ENCODE measurements around the gene TSPOAP1. TPM values are rescaled to one million over a fixed set of nuclear protein-coding genes. Genes with fewer than 3 reads are reported as not detected.
A peak's percentile ranks its signal among the peaks of the same experiment; 100 is the strongest.

TSPOAP1 gene
- total RNA-seq, 1 donor from 2014 or later = 0.16 TPM

DNA sequence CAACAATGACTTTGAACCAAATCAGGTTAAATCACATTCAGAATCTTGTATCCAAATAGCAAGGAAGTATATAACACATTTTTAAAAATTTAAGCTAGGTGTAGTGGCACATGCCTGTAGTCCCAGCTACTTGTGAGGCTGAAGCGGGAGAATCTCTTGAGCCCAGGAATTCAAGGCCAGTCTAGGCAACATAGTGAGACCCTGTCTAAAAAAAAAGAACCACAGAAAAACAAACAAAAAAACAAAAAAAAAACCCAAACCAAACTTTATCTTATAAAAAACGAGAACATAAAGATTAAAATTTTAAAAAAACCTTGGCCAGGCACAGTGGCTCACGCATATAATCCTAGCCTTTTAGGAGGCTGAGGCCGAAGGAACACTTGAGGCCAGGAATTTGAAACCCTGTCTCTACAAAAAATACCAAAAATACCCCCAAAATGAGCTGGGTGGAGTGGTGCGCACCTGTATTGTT lies 11.8 kb upstream of the TSPOAP1 start:
- DNase-seq (ENCODE audit: low read depth) = no peak

DNA sequence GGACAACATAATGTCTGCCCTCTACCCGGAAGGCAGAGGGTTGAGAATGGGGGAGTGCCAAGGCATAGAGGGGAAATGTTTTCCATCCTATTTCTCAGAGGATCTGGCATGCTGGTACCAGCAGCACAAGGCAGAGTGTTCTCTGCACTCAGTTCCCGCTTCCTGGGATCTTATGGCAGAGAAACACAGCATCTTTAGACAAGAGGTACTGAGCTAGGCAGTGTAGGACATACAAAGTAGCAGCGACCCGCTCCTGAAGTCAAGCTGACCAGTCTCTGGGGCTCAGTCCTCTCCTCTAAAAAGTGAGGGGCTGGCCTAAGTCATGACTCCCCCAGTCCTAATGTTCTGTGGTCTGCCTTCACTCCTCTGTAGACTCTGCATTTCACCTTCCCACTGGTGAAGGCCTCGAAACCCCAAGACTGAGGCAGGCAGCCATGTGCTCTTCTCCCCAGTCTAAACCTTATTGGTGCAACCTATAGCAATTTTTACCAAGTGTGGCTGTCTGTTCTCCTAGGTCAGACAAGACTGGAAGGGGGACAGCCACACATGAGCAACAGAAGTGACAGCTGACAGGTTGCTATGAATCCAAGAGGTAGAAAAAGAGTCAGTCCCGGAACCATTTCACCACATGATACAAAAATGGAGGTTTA lies 11.3 kb upstream of the TSPOAP1 start:
- DNase-seq (ENCODE audit: low read depth) = no peak

DNA sequence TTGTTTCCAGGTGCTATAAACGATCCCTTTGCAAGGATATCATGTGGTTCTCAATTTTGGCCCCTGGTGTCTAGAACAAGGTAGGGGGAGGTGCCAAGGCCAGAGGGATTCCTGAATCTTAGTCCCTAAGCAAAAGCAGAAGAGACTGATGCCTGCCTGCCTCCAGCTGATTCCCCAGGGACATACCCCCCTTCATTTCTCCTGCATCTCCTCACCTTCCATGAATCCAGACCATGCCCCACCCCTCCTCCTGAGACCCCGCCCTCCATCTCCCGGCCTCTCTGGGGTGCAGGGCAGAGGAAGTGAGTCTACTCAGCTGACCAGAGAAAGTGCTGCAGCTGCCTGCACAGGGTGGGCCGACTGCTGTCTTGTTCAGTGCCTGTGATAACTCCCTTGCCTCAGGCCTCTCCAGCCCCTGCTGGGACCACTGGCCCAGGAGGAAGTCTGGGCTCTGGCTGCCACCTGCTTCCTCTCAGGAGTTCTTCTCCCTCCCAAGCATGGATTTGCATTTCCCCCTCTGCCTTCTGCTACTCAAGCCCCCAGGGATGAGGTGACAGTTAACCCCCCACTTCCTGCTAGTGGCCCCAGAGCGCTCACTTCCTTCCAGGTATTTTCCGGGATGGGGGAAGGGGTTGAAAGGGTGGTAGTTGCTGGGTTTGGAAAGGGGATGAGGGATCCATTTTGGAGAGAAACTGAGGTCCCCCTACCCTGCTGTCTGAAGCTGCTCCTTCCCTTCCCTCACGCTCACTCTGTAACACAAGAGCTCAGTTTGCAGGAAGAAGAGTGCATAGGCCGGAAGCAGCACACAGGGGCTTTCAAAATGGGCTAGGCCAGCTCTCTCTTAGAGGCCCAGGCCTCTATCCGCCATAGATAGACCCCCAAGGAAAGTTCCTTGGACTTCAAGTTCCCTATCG lies 10.5 kb upstream of the TSPOAP1 start:
- peak; percentile 56 for DNase-seq (ENCODE audit: low read depth)

DNA sequence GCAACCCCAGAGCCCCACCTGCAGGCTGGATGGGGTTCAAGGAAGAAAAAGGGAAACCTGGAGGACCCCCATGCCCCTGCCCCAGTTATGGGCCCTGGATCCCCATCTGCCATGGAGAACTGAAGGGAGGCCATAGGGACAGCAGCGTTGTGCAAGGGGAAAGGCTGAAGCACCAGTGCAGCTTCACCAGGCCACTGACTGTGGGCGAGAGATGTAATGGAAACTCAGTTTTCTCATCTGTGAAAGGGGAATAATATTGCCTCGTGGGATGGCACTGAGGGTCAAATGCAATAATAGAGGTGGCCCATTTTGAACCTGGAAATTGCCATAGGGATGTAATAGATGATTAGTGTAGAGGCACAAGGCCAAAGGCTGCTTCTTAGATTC lies 9.9 kb upstream of the TSPOAP1 start:
- DNase-seq (ENCODE audit: low read depth) = no peak

DNA sequence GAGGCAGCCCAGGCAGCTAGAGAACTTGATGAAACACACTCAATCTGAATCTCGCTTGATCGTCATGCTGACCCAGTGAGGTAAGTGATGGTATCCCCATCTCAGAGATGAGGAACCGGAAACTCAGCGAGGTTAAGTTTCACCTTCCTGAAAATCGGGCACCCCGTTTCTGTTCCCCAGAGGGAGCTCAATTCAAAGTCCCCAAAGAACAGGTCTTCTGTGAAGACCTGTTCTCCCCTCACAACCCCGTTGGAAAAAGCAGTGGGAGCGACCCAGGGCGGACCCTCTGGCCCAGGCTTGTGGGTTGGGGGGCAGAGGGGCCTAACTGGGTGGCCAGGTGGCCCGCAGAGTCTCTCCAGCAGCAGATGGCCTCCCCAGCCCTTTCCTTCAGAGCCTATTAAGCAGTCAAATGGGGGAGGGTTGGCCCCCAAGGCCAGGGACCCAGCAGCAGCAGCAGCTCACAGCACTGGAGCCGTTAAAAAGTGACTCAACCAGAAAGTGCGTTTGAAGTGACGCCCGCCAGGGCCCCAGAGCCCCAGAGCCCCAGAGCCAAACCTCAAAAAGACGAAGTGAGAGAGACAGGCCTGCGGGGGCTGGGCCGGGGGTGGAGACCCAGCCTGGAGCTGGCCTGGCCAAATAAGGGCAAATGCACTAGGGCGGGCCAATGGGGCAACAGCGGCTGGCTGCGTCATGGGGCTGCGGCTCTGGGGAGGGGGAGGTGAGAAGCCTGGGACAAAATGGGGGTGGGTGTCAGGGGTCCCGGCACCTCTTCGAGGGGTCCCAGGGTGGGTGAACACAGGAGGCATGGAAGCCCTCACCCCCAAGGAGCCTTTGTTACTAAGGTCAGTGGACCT lies 9.2 kb upstream of the TSPOAP1 start:
- peak; percentile 70 for DNase-seq (ENCODE audit: low read depth)

DNA sequence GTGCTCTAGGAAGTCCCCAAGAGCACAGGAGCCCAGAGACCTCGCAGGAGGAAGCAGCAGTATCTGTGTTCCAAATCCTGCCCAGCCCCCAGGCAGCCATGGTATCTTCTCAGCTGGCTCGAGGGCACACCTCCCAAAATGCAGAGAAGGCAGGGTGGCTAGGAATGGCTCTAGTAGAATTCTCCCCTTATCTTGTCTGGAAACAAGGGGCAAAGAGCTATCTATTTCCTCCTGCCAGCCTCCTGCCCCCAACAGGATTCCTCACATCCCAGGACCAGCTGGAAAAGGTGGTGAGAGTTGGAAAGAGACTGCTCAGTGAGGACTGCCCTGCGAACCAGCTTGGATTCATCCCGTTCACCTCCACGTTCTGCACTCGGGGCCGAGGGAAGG lies 8.6 kb upstream of the TSPOAP1 start:
- no peak for DNase-seq (ENCODE audit: low read depth)

DNA sequence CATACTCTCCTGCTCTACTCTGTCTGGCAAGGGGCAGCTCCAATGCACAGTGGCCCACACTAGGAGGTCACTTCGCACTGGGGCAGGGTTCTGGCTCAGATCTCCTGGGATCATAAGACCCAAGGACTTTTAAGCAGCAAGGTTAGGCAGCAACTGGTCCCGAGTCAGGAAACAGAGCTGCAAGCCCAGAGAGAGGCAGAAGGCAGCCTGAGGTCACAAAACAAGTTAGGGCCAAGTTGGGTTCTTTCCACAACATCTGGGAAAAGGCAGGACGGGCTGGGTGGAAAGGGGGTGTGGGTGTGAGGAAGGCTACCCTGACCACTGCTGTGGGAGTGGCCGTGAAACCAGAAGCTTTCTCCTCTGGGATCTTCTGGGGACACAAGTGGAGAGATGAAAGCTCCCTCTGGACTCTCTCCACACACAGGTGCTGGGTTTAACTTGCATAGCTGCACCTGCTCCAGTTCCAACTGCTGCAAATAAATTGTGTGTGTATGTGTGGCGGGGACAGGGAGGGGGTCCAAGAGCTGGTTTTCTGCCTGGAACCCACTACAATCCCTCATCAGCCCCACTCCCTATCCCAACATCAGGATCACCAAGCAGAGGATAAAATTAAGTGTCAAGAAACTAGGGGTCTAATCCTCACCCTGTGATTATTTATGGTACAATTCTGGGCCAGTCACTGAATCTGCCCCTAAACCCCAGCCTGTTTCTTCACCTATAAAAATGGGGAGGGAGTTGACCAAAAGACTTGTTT lies 8.0 kb upstream of the TSPOAP1 start:
- DNase-seq (ENCODE audit: low read depth) = peak; percentile 86

DNA sequence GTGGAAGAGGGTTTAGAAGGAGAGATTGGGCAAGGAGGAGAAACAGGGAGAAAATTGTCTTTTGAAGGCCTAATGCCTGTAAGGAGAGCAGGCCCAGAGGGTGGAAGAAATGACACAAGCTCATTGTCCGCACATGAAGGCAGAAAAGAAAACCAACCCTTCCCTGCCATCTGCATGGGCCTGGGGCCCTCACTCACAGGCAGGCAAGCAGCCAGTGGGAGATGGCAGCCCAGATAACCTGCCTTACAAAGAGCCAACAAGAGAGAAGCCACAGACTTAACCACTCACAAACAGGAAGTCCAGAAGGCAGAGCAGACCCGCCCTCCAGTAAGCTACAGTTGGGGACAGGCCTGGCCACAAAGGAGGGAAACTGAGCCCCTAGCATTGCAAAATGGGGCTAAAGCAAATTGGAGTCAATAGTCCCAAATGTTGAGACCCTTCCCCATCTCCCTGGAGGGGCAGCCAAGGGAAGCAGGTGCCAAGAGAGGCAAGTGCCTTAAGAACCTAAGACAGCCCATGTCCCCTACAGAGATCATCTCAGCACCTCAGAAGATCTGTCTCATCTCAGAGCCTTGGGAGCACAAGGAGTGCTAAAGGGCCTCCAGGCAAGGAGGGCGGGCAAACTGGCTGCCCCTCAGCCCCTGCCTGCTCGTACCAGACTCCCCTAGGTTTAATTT lies 7.3 kb upstream of the TSPOAP1 start:
- DNase-seq (ENCODE audit: low read depth) = peak; percentile 45

DNA sequence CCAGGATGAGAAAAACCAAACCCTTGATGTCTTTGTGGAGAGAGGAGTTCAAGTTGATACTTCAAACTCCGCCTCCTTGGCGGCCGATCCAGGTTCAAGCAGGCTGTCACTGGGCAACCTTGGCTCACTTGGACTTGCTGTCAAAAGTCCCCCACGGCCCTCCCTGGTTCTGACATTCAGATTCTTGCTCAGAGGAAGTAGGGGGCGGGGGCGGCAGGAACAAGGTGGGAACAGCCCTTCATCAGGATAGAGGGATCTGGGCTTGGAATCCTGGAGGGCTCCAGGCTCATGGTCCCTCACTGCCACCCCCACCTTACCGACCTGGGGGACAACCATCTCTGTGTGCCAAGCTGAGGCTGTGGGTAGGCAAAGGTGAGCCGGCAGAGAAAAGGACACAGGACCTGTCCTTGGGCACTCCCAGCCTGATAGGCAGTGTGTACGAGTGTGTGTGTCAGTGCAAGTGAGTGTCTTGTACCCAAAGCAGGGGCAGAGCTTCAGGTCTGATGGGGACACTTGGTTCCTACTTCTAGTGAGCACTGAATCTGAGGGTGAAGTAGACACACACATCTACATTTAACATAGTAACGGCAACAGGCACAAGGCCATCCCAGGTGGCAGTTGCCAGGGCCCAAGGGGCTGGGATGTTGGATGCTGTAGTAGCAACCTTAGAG lies 6.6 kb upstream of the TSPOAP1 start:
- DNase-seq (ENCODE audit: low read depth) = no peak

DNA sequence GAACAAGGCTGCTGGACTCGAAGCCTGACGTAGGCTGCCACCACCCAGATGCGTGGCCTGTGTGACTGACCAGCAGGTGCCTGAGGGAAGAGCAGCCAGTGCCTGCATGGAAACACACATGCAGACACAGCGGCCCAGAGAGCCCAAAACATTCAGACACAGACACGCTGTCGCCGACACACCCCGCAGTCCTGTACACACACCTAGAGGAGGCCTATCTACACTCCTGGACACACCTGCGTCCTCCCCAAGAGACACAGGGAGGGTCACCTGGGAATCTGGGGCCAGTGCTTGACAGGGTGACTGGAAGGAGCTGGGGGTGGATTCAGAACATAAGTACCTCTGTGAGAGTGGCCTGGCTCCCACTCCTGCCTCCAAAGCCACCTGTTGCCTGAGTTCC lies 6.1 kb upstream of the TSPOAP1 start:
- no peak for DNase-seq (ENCODE audit: low read depth)

DNA sequence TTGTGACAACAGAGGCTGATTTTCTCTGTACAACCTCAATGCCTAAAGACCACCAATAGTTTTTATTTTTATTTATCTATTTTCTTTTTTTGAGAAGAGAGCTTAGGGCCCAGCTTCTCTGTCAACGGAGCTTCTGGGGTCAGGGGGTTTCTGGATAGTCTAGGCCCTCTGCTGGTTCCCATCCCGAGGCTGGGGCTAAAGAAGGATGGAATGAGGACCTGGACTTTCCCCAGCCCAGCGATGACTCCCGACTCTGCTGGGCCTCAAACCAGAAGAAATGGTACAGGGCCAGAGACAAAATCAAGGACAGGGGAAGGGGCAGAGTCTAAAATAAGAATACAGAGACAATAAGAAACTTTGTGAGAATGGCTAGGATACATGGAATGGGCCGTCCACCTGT lies 5.7 kb upstream of the TSPOAP1 start:
- DNase-seq (ENCODE audit: low read depth) = no peak

DNA sequence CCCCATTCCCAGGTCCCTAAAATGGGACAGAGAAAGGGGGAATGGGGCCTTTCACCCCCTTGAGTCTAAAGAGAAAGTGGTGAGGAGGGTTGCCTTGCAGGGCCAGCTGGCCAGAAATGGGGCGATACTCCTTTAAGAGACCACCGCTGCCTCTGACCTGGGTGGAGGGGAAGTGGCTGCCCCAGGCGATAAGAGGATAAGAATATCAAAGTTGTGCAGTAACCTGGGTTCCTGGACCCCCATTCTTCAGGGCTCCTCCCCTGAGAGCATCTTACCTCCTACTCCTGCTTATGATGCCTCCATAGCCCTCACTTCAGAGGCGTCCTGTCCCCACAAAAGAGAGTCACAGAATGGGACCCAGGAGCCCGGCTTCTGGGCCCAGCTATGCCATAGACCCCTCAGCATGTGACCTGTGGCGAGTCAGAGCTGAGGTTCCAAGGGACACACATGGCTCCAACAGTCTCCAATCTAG lies 5.2 kb upstream of the TSPOAP1 start:
- DNase-seq (ENCODE audit: low read depth) = no peak

DNA sequence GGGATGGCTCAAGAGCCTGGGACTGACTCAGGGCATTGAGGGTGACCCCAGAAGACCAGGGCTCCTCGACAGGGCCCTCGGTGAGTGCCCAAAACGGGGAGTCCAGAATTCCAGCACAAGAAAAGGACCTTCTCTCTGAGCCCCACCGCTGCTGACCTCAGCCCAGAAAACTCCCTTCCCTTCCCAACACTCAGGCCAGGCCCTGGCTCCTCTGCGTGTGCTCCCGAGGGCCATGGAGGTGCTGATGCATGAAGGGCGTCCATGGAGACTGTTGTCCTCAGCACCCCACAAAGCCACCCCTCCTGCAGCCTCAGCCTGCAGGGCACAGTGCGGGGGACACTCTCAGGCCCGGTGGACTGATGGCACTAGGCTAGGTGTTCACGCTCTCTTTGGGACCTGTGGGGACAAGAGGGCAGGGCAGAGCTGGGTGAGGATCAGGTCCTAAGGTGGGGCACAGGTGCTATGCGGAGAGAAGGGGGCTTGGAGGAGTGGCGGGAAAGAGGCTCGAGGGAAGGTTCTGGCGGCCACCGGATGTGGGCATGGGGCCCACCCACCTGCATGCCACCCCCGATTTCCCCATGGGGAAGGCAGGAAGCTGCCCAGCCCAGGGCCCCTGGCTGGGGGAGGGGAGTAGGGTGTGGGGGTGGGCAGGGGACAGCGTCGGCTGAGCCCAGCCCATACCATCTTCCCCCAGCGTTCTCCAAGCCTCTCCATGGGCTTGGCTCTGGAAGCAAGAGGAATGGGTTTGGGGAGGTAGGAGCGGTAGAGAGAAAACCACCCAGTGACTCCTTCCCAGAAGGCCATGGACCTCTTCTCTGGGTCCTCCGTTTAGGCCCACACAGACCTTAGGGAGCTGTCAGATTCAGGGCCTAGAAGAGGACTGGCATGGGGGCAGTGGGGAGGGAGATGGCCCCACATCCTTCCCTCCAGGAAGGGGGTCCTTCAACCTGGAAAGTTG lies 4.5 kb upstream of the TSPOAP1 start:
- no peak for DNase-seq (ENCODE audit: low read depth)

DNA sequence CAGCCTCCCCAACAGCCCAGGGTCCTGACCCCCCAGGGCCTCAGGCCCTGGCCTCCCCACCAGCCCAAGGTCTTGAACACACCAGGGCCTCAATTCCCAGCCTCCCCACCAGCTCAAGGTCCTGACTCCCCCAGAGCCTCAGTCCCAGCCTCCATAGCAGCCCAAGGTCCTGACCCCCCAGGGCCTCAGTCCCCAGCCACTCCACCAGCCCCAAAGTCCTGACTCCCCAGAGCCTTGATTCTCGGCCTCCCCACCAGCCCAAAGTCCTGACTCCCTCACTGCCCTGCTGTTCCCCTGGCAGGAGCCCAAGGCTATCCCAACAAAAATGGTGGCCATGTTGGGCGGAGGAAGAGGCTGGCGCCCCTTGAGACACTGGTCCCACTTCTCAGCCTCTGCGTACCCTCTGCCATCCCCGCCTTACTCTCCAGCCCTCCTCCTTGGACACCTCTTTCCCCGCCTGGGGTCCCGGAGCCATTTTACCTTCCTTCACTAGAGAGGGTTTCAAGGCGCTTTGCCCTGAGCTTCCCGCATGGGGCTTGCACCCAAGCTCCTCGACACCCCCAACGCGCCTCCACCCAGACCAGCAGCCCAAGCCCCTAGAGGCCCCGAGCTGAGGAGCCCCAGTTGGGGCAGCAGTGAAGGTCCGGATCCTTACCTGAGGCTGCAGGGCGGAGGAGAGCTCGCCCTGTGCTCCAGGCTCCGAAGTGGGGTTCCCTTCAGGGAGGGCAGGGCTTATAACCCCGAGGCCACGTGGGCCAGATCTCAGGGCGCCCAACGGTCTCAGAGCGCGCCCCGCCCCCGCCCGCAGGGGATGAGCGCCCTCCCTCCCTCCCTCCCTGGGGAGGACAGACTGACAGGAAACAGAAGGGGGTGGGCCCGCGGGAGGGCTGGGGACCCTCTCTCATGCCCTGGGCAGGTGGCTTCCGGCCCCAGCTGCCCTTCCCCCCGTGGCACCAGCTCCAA lies 3.5 kb upstream of the TSPOAP1 start:
- no peak for DNase-seq (ENCODE audit: low read depth)

DNA sequence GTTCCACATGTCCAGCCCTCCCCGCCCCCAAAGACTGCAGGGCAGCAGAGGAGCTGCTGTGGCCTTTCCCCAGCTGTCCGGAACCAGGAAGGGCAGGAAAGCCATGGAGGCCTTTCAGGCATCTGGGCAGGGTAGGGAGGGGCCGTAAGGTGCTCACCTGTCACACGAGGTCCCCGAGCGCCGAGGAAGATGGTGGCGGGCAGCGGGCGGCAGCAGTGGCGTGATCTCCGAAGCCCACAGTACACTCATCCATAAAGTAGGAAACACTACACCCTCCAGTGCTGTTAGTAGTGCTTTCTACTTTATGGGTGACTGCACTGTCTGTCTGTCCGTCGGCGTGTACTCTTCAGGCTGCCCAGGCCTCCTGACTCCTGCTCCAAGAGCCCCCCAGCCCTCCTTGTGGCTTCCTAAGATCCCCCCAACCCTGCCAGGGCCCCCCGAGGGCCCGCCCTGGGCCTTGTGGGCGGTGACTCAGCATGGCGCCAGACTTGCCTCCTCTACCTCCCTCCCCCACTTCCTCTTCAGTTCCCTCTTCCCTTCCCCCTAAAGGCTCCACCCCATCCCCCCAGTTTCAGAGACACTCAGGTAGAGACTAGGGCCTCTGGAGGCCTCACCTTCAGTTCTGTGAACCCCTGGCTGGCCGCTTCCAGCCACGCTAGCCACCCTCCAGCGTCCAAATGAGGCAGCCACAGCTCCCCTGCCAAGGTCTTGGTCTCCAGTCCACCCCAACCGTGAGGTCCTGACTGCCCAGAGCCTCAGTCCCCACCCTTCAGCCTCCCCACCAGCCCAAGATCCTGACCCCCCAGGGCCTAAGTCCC lies 2.6 kb upstream of the TSPOAP1 start:
- no peak for DNase-seq (ENCODE audit: low read depth)

DNA sequence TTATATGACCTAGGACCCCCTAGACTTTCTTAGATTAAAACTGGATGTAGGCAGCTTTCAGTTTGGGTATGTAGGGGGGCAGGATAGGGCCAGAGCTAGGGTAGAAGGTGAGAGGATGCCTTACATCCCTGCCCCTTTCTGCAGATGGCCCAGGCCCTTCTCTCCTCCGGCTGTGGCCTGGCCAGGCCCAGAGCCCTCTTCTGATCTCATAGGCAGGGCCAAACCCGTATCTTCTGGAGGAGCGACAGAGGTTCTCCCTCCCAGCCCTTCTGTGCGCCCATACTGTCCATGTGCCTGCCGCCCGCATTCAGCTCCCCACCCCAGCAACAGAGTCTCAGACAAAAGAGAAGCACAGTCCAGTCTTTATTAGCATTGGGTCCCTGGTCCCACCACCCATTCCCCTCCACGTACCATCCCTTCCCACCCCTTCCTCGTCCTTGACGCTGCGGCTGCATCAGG lies 2.0 kb upstream of the TSPOAP1 start:
- no peak for DNase-seq (ENCODE audit: low read depth)

All from myocyte (in vitro differentiated cells).